Neural crest cell (in vitro differentiated cells): ENCODE results near the gene IGF1. TPM values are rescaled to one million over a fixed set of nuclear protein-coding genes. Genes with fewer than 3 reads are reported as not detected.

Source experiments
- DNase-seq: peaks from one replicate; pipeline ENCODE4 v3.0.0; 2021; ENCODE audit warnings: low read depth, mixed read lengths, low spot score
- H3K27ac Mint-ChIP-seq: one replicate; pipeline ENCODE4 v1.8.0; 2021; ENCODE audit warnings: mild to moderate bottlenecking, mixed read lengths; ENCODE audit not compliant: unreplicated experiment
- H3K27me3 Mint-ChIP-seq: 2 replicates; pipeline ENCODE4 v1.8.0; 2021; ENCODE audit warnings: low read depth, mild to moderate bottlenecking, mixed read lengths
- H3K36me3 Mint-ChIP-seq: 2 replicates; pipeline ENCODE4 v1.8.0; 2021; ENCODE audit warnings: low read depth, mild to moderate bottlenecking, mixed read lengths
- H3K4me1 Mint-ChIP-seq: 2 replicates; pipeline ENCODE4 v1.8.0; 2021; ENCODE audit warnings: mixed read lengths
- H3K4me3 Mint-ChIP-seq: one replicate; pipeline ENCODE4 v1.8.0; 2021; ENCODE audit warnings: mild to moderate bottlenecking, mixed read lengths
- H3K9me3 Mint-ChIP-seq: 2 replicates; pipeline ENCODE4 v1.8.0; 2021; ENCODE audit warnings: mixed read lengths
- total RNA-seq: library from RNA; stranded (reverse); gene quantifications from 2 replicates; pipeline ENCODE4 v1.2.1, GENCODE V29; 2021
- TF ChIP-seq, protein P1 (sequence below): fragments of 200-600 bp; sonication (generic); conservative IDR thresholded peaks from 2 replicates; pipeline ENCODE4 v1.5.0; 2021; ENCODE audit warnings: antibody characterized with exemption, mild to moderate bottlenecking

IGF1 gene
- total RNA-seq, 1 donor from 2014 or later: not detected

DNA sequence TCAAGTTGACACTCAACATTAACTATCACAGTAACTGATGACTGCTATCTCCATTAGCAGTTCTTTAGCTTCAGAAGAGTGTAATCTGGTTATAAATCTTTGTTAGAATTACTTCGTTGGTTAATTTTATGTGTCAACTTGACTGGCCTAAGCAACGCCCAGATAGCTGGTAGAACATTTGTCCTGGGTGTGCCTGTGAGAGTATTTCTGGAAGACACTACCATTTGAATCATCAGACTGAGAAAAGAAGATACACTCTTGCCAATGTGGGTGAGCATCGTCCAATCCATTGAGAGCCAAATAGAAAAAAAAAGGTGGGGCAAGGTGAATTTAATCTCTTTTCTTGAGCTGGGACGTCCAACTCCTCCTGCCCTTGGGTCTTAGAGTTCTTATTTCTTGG, 129.0 kb downstream of the IGF1 start:
- no peak overlapping the region for H3K4me3 Mint-ChIP-seq
- H3K9me3 Mint-ChIP-seq: peaks cover 19% of the 10 kb centered on the region
- no peak overlapping the region for H3K27ac Mint-ChIP-seq
- H3K27me3 Mint-ChIP-seq: no peaks in the 10 kb centered on the region
- no peaks in the 10 kb centered on the region for H3K4me1 Mint-ChIP-seq
- TF ChIP-seq, protein P1, sequence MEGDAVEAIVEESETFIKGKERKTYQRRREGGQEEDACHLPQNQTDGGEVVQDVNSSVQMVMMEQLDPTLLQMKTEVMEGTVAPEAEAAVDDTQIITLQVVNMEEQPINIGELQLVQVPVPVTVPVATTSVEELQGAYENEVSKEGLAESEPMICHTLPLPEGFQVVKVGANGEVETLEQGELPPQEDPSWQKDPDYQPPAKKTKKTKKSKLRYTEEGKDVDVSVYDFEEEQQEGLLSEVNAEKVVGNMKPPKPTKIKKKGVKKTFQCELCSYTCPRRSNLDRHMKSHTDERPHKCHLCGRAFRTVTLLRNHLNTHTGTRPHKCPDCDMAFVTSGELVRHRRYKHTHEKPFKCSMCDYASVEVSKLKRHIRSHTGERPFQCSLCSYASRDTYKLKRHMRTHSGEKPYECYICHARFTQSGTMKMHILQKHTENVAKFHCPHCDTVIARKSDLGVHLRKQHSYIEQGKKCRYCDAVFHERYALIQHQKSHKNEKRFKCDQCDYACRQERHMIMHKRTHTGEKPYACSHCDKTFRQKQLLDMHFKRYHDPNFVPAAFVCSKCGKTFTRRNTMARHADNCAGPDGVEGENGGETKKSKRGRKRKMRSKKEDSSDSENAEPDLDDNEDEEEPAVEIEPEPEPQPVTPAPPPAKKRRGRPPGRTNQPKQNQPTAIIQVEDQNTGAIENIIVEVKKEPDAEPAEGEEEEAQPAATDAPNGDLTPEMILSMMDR: no peak
- DNase-seq: no peak
- peaks cover 9% of the 10 kb centered on the region for H3K36me3 Mint-ChIP-seq

DNA sequence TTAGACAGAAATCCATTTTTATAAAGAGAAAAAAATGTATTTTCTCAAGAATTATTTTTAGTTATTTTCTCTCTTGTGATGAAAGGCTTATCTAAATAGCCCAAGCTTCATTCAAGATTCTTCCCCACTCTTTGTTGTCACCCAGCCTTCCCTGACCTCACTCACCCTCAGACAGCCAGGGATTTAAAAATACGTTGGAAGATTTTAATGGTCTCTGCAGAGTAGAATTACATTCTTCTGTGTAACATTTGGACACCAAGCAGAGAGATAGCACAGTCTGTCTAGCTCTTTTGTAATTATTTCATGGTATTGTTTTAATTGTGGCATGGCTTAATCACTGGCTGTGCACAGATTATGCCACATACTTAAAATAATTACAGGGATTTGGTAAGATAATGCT, 130.3 kb downstream of the IGF1 start:
- no peak for DNase-seq
- TF ChIP-seq, protein P1: no peak
- Mint-ChIP-seq H3K27me3 (no peaks in the 10 kb centered on the region), H3K9me3 (peaks cover 15% of the 10 kb centered on the region), H3K27ac (no peak overlapping the region), H3K4me3 (no peak overlapping the region), H3K4me1 (no peaks in the 10 kb centered on the region), H3K36me3 (peaks cover 6% of the 10 kb centered on the region)

DNA sequence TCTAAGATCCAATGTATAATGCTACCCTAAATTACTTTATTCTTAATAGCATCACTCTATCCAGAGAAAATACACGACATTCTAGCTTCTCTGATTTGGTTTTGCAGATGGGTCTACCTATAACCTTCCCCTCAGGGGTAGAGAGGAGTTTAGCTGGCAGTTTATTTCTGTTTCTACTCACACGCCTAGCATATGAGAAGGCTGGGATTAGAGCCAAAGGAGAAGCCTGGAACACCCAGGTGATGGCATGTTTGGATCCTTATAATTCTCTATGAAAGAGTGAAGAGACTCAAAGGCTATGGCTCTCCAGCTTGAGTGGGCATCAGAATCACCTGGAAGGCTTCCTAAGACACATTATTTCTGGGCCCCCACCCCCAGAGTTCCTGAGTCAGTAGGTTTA, 131.3 kb downstream of the IGF1 start:
- H3K36me3 Mint-ChIP-seq: peaks cover 5% of the 10 kb centered on the region
- DNase-seq: no peak
- no peak overlapping the region for H3K4me3 Mint-ChIP-seq
- H3K27ac Mint-ChIP-seq: no peak overlapping the region
- no peaks in the 10 kb centered on the region for H3K27me3 Mint-ChIP-seq
- TF ChIP-seq, protein P1: no peak
- H3K4me1 Mint-ChIP-seq: no peaks in the 10 kb centered on the region
- H3K9me3 Mint-ChIP-seq: peaks cover 15% of the 10 kb centered on the region

DNA sequence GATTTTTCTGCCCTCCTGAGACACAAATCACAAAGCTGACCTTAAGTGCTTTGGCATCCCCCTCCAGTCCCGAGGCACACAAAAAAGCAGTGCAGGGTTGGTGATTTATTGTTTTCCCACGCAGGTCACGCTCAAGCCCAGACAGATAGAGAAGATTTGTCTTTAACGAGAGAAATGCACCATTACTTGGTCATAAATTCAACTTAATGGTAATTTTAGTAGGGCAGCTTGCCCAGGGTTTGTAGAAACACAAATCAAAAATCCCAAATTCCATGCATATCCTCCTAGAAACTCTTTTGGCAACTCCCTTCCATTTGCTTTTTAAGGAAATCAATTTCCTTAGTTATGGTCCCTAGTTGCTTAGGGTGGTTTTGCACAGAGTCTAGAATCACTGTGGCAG, 132.6 kb downstream of the IGF1 start:
- H3K4me1 Mint-ChIP-seq: no peaks in the 10 kb centered on the region
- peaks cover 5% of the 10 kb centered on the region for H3K36me3 Mint-ChIP-seq
- DNase-seq: no peak
- no peak overlapping the region for H3K27ac Mint-ChIP-seq
- H3K9me3 Mint-ChIP-seq: peaks cover 10% of the 10 kb centered on the region
- TF ChIP-seq, protein P1: no peak
- no peak overlapping the region for H3K4me3 Mint-ChIP-seq
- no peaks in the 10 kb centered on the region for H3K27me3 Mint-ChIP-seq
